Keratinocyte (primary cell): Measurements from ENCODE around the gene PLEKHA6. TPM values are rescaled to one million over a fixed set of nuclear protein-coding genes. Genes with fewer than 3 reads are reported as not detected.

Source experiments
- DNase-seq: peaks from one replicate; pipeline ENCODE4 v3.0.0-alpha.2; 2011; ENCODE audit warnings: low read depth, missing footprints, low spot score
- FAIRE-seq: peaks from 2 replicates; lab custom pipeline; 2011; peaks lifted over from hg19 to GRCh38; lab: Jason Lieb, UNC
- H2AFZ ChIP-seq: 2 replicates; pipeline ENCODE4 v1.6.0; 2012; ENCODE audit warnings: low read length, control low read depth, inconsistent platforms; ENCODE audit not compliant: control insufficient read depth
- H3K27ac ChIP-seq: 2 replicates; pipeline ENCODE4 v1.5.1; 2011; ENCODE audit warnings: low read length; ENCODE audit not compliant: control insufficient read depth, insufficient read depth
- H3K27me3 ChIP-seq: 3 replicates; pipeline ENCODE4 v1.6.0; 2011; ENCODE audit warnings: low read length; ENCODE audit not compliant: control insufficient read depth, insufficient read depth; ENCODE audit errors: extremely low read depth
- H3K36me3 ChIP-seq, 2 experiments: 2 replicates in 1 of 2; 3 replicates in 1 of 2; pipeline ENCODE4 v1.5.1; 2011; ENCODE audit warnings: low read length in 2 of 2, mild to moderate bottlenecking in 1 of 2; ENCODE audit not compliant: control insufficient read depth in 2 of 2, insufficient read depth in 2 of 2; ENCODE audit errors: extremely low read depth in 1 of 2
- H3K4me1 ChIP-seq: 3 replicates; pipeline ENCODE4 v1.5.1; 2011; ENCODE audit warnings: low read length; ENCODE audit not compliant: control insufficient read depth, insufficient read depth; ENCODE audit errors: extremely low read depth
- H3K4me2 ChIP-seq: 3 replicates; pipeline ENCODE4 v1.6.0; 2011; ENCODE audit warnings: low read depth, low read length; ENCODE audit not compliant: control insufficient read depth, insufficient read depth; ENCODE audit errors: extremely low read depth
- H3K4me3 ChIP-seq, 3 experiments: fragments of 200-600 bp in 1 of 3; sonication (generic) in 1 of 3; 2 replicates in 2 of 3; 3 replicates in 1 of 3; pipeline ENCODE4 v1.5.1; 2011 to 2016; ENCODE audit warnings: low read length in 3 of 3, mild to moderate bottlenecking in 3 of 3, control low read depth in 2 of 3, inconsistent platforms in 1 of 3, low read depth in 1 of 3, mixed read lengths in 1 of 3, mixed run types in 1 of 3, moderate library complexity in 1 of 3; ENCODE audit not compliant: control insufficient read depth in 2 of 3, insufficient read depth in 2 of 3; ENCODE audit errors: extremely low read depth in 1 of 3
- H3K79me2 ChIP-seq: 2 replicates; pipeline ENCODE4 v1.6.0; 2012; ENCODE audit warnings: low read length; ENCODE audit not compliant: control insufficient read depth, insufficient read depth
- H3K9ac ChIP-seq: 3 replicates; pipeline ENCODE4 v1.6.0; 2011; ENCODE audit warnings: low read length; ENCODE audit not compliant: control insufficient read depth, insufficient read depth; ENCODE audit errors: extremely low read depth
- H3K9me1 ChIP-seq: 3 replicates; pipeline ENCODE4 v1.6.0; 2011; ENCODE audit warnings: low read length; ENCODE audit not compliant: control insufficient read depth, insufficient read depth; ENCODE audit errors: extremely low read depth
- H3K9me3 ChIP-seq: 2 replicates; pipeline ENCODE4 v1.5.1; 2012; ENCODE audit warnings: low read depth, low read length; ENCODE audit not compliant: control insufficient read depth
- H4K20me1 ChIP-seq: 3 replicates; pipeline ENCODE4 v1.6.0; 2011; ENCODE audit warnings: low read length; ENCODE audit not compliant: control insufficient read depth, insufficient read depth; ENCODE audit errors: extremely low read depth
- EZH2 ChIP-seq: IDR thresholded peaks from one replicate; pipeline ENCODE4 v1.6.1; 2012; ENCODE audit warnings: inconsistent platforms, mild to moderate bottlenecking, low read length, moderate library complexity
- dilution Hi-C: fragments of 300-500 bp; cut with MboI; formaldehyde crosslinking; loops from one replicate; pipeline ENCODE4 v1.7.0; 2020; ENCODE audit warnings: low sequenced_read_pairs; ENCODE audit not compliant: extremely low pct_ligation_motif_present
- polyA plus RNA-seq, 5 experiments: library from polyadenylated mRNA; depleted of rRNA in 3 of 5; stranded (reverse) in 3 of 5; stranded (forward) in 1 of 5; unstranded in 1 of 5; fragments of >200 nt; gene quantifications; 1 replicate in 1 of 5; 2 replicates in 3 of 5; 3 replicates in 1 of 5; pipeline versions ENCODE4 v1.2.1 to v1.2.3, GENCODE V29; 2011 to 2012; ENCODE audit warnings: missing spikeins in 2 of 5, low read depth in 1 of 5, low replicate concordance in 1 of 5
- TF ChIP-seq, protein P1 (sequence below), 3 experiments: IDR thresholded peaks in 1 of 3; conservative IDR thresholded peaks in 1 of 3; optimal IDR thresholded peaks in 1 of 3; 2 replicates in 2 of 3; 3 replicates in 1 of 3; pipeline versions ENCODE3 to v1.5.1; 2011; ENCODE audit warnings: low read length in 3 of 3, mild to moderate bottlenecking in 3 of 3, moderate library complexity in 2 of 3, control low read depth in 1 of 3, inconsistent platforms in 1 of 3; ENCODE audit not compliant: insufficient read depth in 2 of 3; ENCODE audit errors: extremely low read depth in 1 of 3

PLEKHA6 gene
- polyA plus RNA-seq, 1 donor (not counting 4 experiments of a cell fraction or from before 2014, with no cell fraction given), result 1.5 TPM

DNA sequence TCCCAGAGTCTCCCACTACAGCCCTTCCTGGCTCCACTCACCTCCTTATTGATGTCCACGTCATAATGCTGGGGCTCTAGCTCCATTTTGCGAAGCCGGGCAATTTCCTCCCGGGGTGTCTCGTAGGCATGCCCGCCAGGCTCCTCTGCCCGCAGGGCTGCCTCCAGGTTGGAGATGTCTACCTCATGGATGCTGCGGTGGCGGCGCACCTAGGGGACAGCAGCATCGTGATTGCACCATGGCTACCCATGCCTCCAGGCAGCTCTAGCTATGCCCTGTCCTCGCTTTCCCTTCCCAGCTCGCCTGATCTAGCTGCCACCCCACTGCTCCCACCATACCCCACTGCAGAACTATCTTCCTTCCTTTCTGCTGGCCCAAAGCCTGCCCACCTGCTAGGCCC, 130.8 kb downstream of the PLEKHA6 start:
- no peak overlapping the region for H3K9ac ChIP-seq
- no peaks in the 10 kb centered on the region for H3K27me3 ChIP-seq
- H4K20me1 ChIP-seq, result no peaks in the 10 kb centered on the region
- no peaks in the 10 kb centered on the region for H3K9me1 ChIP-seq
- H3K9me3 ChIP-seq, result no peaks in the 10 kb centered on the region
- H2AFZ ChIP-seq, result no peak overlapping the region
- H3K79me2 ChIP-seq, result no peaks in the 10 kb centered on the region
- no peak overlapping the region for H3K4me3 ChIP-seq
- H3K4me2 ChIP-seq, result no peak overlapping the region
- dilution Hi-C loops, result no loop called here
- FAIRE-seq (no peak), DNase-seq (no peak)
- no peak overlapping the region for H3K27ac ChIP-seq
- H3K4me1 ChIP-seq, result peaks cover 18% of the 10 kb centered on the region
- no peak for TF ChIP-seq EZH2
- TF ChIP-seq, protein P1, sequence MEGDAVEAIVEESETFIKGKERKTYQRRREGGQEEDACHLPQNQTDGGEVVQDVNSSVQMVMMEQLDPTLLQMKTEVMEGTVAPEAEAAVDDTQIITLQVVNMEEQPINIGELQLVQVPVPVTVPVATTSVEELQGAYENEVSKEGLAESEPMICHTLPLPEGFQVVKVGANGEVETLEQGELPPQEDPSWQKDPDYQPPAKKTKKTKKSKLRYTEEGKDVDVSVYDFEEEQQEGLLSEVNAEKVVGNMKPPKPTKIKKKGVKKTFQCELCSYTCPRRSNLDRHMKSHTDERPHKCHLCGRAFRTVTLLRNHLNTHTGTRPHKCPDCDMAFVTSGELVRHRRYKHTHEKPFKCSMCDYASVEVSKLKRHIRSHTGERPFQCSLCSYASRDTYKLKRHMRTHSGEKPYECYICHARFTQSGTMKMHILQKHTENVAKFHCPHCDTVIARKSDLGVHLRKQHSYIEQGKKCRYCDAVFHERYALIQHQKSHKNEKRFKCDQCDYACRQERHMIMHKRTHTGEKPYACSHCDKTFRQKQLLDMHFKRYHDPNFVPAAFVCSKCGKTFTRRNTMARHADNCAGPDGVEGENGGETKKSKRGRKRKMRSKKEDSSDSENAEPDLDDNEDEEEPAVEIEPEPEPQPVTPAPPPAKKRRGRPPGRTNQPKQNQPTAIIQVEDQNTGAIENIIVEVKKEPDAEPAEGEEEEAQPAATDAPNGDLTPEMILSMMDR (optimal IDR thresholded peaks at IDR 0.05 in 1 of 3, IDR thresholded peaks at IDR 0.05 in 1 of 3, conservative IDR thresholded peaks at IDR 0.05 in 1 of 3; ENCODE audit: extremely low read depth in 1 of 3, insufficient read depth in 2 of 3, low read length in 3 of 3), result no peak
- peaks cover 0 to 7% of the 10 kb centered on the region in 2 experiments for H3K36me3 ChIP-seq

- no peak overlapping the region for H3K4me3 ChIP-seq
- dilution Hi-C loops, result no loop called here
- no peak overlapping the region for H3K9ac ChIP-seq
- no peaks in the 10 kb centered on the region for H3K79me2 ChIP-seq
- no peak overlapping the region for H3K27ac ChIP-seq
- FAIRE-seq, result no peak
- H3K9me3 ChIP-seq, result no peaks in the 10 kb centered on the region
- H3K4me2 ChIP-seq, result no peak overlapping the region
- no peaks in the 10 kb centered on the region for H3K9me1 ChIP-seq
- H3K4me1 ChIP-seq, result peaks cover 18% of the 10 kb centered on the region
- TF ChIP-seq, protein P1 (optimal IDR thresholded peaks at IDR 0.05 in 1 of 3, IDR thresholded peaks at IDR 0.05 in 1 of 3, conservative IDR thresholded peaks at IDR 0.05 in 1 of 3; ENCODE audit: extremely low read depth in 1 of 3, insufficient read depth in 2 of 3, low read length in 3 of 3), result no peak
- no peak for TF ChIP-seq EZH2
- no peaks in the 10 kb centered on the region for H4K20me1 ChIP-seq
- DNase-seq, result no peak
- no peaks in the 10 kb centered on the region for H3K27me3 ChIP-seq
- peaks cover 0 to 7% of the 10 kb centered on the region in 2 experiments for H3K36me3 ChIP-seq
- H2AFZ ChIP-seq, result no peak overlapping the region
Measured at GRCh38 chr1:204227996-204228785, 131.5 kb downstream of the PLEKHA6 start.
